Lung (tissue), 12 donors: ENCODE results near the gene SERP2. TPM values are rescaled to one million over a fixed set of nuclear protein-coding genes. Genes with fewer than 3 reads are reported as not detected.

Source experiments
- ATAC-seq: fragments of 200-7000 bp; cut with Tn5 transposase; one replicate; pipeline ENCODE4 v1.9.1; 2020; ENCODE audit warnings: moderate number of reproducible peaks; ENCODE audit not compliant: insufficient read depth, low FRiP score
- DNase-seq, 3 donors: peaks; one replicate each; pipeline ENCODE4 v3.0.0-alpha.2; 2013 to 2017
- H3K27ac ChIP-seq, 2 donors: one replicate each; pipeline ENCODE4 v1.5.1; 2013; ENCODE audit warnings: mild to moderate bottlenecking in 2 of 2, moderate library complexity in 2 of 2, control low read depth in 1 of 2, inconsistent platforms in 1 of 2, low read depth in 1 of 2, low read length in 1 of 2
- H3K27me3 ChIP-seq, 3 donors: one replicate each; pipeline ENCODE4 v1.5.1; 2013; ENCODE audit warnings: low read length in 2 of 3; ENCODE audit not compliant: control insufficient read depth in 3 of 3, insufficient read depth in 3 of 3
- H3K36me3 ChIP-seq, 4 donors: one replicate each; pipeline ENCODE4 v1.5.1; 2013; ENCODE audit warnings: low read length in 4 of 4, mild to moderate bottlenecking in 1 of 4, moderate library complexity in 1 of 4; ENCODE audit not compliant: control insufficient read depth in 4 of 4, insufficient read depth in 4 of 4
- H3K4me1 ChIP-seq, 5 donors: one replicate each; pipeline ENCODE4 v1.5.1; 2013; ENCODE audit warnings: low read length in 5 of 5, mild to moderate bottlenecking in 2 of 5, moderate library complexity in 1 of 5; ENCODE audit not compliant: control insufficient read depth in 5 of 5, insufficient read depth in 5 of 5
- H3K4me3 ChIP-seq: one replicate; pipeline ENCODE4 v1.5.1; 2013; ENCODE audit warnings: mild to moderate bottlenecking, control low read depth, moderate library complexity
- H3K9ac ChIP-seq, 2 donors: one replicate each; pipeline ENCODE4 v1.5.1; 2013; ENCODE audit warnings: low read length in 2 of 2, control low read depth in 1 of 2; ENCODE audit not compliant: insufficient read depth in 1 of 2
- H3K9me3 ChIP-seq, 4 donors: one replicate each; pipeline ENCODE4 v1.5.1; 2013; ENCODE audit warnings: low read length in 3 of 4, mild to moderate bottlenecking in 1 of 4, moderate library complexity in 1 of 4; ENCODE audit not compliant: control insufficient read depth in 4 of 4, insufficient read depth in 3 of 4
- CTCF ChIP-seq: IDR thresholded peaks from 2 replicates; pipeline ENCODE4 v1.5.1; 2012; ENCODE audit warnings: mild to moderate bottlenecking; ENCODE audit errors: control extremely low read depth, extremely low read depth
- WGBS, 2 donors: extraction: QIAGEN DNeasy Blood & Tissue Kit; methylation state at CpG; one replicate each; pipeline ENCODE4 v1.1.7; 2013; 5-methylcytosine and 5-hydroxymethylcytosine counted together
- polyA plus RNA-seq, 2 donors: library from polyadenylated mRNA; stranded (reverse); fragments of 200-250 nt; gene quantifications; one replicate each; pipeline ENCODE4 v1.2.1, GENCODE V29; 2013
- total RNA-seq, 2 donors: library from RNA; depleted of rRNA in 1 of 2; stranded (reverse); fragments of >200 nt in 1 of 2; gene quantifications; one replicate each; pipeline ENCODE4 v1.2.1, GENCODE V29; 2014 to 2021
- donor health status: control.
- donor health status: control.
- donor health status: Bipolar disorder and iron deficiency.
- donor health status: healthy.
- donor health status: DM: yes; HTN: yes; CAD: no.

SERP2 gene
- total and polyA plus RNA-seq, 4 donors: 4.2 to 6.9 (median 5.9) TPM

- ATAC-seq (no peak), DNase-seq (no peak)
- no peaks in the 10 kb centered on the region for H3K27me3 ChIP-seq
- TF ChIP-seq CTCF: no peak
- H3K36me3 ChIP-seq: no peaks in the 10 kb centered on the region
- no peak overlapping the region for H3K27ac ChIP-seq
- no peak overlapping the region for H3K4me3 ChIP-seq
- H3K9ac ChIP-seq: no peak overlapping the region
- peaks cover 0 to 21% (median 4%) of the 10 kb centered on the region in 5 donors for H3K4me1 ChIP-seq
- 23 to 51% methylated on average over 5 of the region's 5 CpGs for whole genome bisulfite sequencing, 2 donors
- no peaks in the 10 kb centered on the region for H3K9me3 ChIP-seq
These were observed 33.0 kb downstream of the SERP2 start for GRCh38 chr13:44406617-44407016.

GRCh38 chr13:44407379-44407778 is 33.8 kb downstream of the SERP2 start:
- no peak for ATAC-seq
- Histone ChIP-seq H3K9ac (no peak overlapping the region), H3K9me3 (no peaks in the 10 kb centered on the region), H3K4me1 (peaks cover 0 to 21% (median 7%) of the 10 kb centered on the region in 5 donors), H3K27me3 (no peaks in the 10 kb centered on the region), H3K4me3 (no peak overlapping the region), H3K27ac (no peak overlapping the region), H3K36me3 (no peaks in the 10 kb centered on the region)
- TF ChIP-seq CTCF: no peak
- 81 to 94% methylated on average over 3 of the region's 3 CpGs for WGBS, 2 donors
- DNase-seq: no peak

DNA sequence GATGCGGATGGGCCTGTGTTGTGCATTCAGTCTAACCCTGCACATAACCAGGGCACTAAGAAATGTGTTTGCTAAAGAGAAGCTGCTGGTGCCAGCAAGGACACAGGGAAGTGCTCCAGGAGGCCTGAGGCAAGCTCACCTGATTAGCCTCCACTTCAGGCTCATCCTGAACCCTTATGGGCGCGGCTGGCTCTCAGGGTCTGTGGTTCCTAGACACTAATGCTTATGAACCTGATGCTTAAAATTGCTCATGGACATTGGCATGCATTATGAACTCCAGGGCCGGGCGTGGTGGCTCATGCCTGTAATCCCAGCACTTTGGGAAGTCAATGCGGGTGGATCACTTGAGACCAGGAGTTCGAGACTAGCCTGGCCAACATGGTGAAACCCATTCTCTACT is 34.3 kb downstream of the SERP2 start:
- no peak for TF ChIP-seq CTCF
- Histone ChIP-seq H3K4me1 (peaks cover 0 to 21% (median 9%) of the 10 kb centered on the region in 5 donors), H3K9me3 (no peaks in the 10 kb centered on the region), H3K27ac (no peak overlapping the region), H3K27me3 (no peaks in the 10 kb centered on the region), H3K4me3 (no peak overlapping the region), H3K9ac (no peak overlapping the region), H3K36me3 (no peaks in the 10 kb centered on the region)
- no peak for DNase-seq
- no peak for ATAC-seq
- WGBS, 2 donors: 96 to 99% methylated on average over 7 of the region's 7 CpGs

DNA sequence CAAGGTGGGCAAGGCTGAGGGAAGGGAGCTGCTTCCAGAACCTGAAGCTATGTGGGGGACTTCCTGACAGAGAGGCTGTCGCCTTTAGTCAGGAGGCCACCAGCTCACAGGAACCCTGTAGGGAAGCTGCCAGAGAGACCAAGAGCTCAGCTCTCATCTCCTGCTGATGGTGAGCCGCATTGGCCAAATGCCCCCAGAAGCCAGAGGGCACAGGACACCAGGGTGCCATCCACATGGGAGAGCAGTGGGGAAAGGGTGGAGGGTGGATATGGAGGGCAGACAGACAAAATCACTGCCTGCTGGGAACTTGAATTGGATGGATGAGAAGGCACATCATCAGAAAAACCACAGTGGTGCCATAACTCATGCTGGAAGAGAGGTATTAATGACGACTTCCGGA is 36.0 kb downstream of the SERP2 start:
- DNase-seq (no peak), ATAC-seq (no peak)
- H3K27ac ChIP-seq: no peak overlapping the region
- no peaks in the 10 kb centered on the region for H3K9me3 ChIP-seq
- H3K27me3 ChIP-seq: no peaks in the 10 kb centered on the region
- TF ChIP-seq CTCF: no peak
- no peak overlapping the region for H3K9ac ChIP-seq
- WGBS, 2 donors: 67 to 81% methylated on average over 4 of the region's 4 CpGs
- H3K4me1 ChIP-seq: peaks cover 0 to 8% (median 6%) of the 10 kb centered on the region in 5 donors
- no peaks in the 10 kb centered on the region for H3K36me3 ChIP-seq
- no peak overlapping the region for H3K4me3 ChIP-seq
